GM12874 (cell line): Measurements from ENCODE around the gene KIF7.

ENCODE experiments used
- TF ChIP-seq, protein P1 (sequence below): IDR thresholded peaks from 2 replicates; pipeline ENCODE4 v1.5.1; 2011; ENCODE audit warnings: low read depth, mild to moderate bottlenecking, control low read depth, low read length, moderate library complexity; ENCODE audit not compliant: insufficient read depth

KIF7 gene

DNA sequence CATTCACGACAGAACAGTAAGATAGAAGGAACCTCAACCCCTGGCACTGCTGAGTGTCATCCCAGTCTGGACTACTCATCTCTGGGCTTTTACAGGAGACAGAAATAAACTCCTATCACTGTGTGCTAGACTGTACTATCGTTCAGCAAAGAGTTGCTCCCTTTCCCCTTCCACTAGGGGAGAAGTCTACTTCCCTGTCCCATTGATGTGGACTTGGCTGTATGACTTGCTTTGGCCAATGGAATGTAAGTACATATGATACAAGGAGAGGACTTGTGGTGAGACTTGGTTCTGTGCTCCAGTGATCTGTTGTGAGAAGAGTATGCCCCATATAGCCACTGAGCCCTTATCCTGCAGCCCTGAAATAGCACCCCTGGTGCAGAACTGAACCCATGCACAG lies 5.3 kb upstream of the KIF7 start:
- TF ChIP-seq, protein P1, sequence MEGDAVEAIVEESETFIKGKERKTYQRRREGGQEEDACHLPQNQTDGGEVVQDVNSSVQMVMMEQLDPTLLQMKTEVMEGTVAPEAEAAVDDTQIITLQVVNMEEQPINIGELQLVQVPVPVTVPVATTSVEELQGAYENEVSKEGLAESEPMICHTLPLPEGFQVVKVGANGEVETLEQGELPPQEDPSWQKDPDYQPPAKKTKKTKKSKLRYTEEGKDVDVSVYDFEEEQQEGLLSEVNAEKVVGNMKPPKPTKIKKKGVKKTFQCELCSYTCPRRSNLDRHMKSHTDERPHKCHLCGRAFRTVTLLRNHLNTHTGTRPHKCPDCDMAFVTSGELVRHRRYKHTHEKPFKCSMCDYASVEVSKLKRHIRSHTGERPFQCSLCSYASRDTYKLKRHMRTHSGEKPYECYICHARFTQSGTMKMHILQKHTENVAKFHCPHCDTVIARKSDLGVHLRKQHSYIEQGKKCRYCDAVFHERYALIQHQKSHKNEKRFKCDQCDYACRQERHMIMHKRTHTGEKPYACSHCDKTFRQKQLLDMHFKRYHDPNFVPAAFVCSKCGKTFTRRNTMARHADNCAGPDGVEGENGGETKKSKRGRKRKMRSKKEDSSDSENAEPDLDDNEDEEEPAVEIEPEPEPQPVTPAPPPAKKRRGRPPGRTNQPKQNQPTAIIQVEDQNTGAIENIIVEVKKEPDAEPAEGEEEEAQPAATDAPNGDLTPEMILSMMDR: no peak

DNA sequence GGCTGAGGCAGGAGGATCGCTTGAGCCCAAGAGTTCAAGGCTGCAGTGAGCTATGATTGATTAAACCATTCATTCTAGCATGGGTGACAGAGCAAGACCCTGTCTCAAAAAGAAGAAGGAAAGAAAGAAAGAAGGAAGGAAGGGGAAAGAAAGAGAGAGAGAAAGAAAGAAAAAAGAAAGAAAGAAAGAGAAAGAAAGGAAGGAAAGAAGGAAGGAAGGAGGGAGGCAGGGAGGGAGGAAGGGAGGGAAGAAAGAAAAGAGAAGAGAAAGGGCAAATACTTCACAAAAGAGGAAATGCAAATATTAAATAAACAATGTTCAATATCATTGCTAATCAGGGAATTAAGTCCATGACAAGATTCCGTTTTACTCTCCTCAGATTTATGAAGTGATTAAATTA lies 4.0 kb upstream of the KIF7 start:
- TF ChIP-seq, protein P1: no peak

DNA sequence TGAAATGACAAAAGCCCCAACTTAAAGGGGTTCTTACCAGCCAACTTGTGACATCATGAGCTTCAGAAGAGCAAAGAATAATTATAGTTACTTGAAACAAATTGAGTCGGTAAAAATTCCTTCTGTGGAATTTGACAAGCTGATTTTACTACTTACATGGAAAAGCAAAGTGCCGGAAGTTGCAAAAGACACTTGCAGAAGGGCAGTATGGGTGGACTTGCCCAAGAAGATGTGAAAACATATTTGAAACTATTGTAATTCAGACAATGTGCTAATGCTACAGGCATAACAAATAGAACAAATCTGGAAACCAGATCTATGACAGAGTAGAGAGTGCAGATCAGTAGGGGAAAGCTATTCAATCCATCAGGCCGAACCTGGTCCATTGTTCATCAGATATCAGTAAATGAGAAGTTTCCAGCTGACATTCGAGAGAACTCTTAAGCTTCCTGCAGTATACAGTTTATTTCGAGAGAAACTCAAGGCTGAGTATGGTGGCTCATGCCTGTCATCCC lies 2.5 kb upstream of the KIF7 start:
- TF ChIP-seq, protein P1: no peak

DNA sequence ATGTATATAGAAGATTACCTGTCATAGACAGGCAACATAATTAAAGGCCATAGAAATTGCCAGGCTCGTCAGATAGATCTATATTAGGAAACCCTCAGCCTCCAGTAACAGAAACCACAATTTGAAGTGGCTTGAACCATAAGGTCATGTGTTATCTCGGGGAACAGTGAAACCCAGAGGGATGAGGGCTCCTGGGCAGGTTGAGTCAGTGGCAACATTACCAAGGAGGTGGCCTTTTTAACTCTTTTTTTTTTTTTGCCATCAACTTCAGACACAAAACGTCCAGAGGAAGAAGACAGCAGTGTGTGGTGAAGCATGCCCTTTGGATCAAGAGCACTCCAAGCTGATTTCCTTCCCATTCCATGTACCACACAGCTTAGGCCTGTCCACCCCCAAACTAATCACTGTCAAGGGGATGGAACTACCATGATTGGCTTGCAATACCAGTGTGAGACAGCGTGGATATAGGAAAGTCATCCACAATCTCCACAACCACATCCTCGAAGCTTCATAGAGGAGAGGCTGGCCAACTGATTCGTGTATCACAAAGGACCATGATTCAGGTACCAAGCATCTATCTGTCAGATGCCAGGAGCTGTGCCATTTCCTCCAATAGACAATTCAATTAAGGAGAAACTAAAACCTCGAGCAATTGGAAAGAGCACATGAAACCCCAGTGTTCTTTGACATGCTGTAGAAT lies 999 bp upstream of the KIF7 start:
- TF ChIP-seq, protein P1: no peak

DNA sequence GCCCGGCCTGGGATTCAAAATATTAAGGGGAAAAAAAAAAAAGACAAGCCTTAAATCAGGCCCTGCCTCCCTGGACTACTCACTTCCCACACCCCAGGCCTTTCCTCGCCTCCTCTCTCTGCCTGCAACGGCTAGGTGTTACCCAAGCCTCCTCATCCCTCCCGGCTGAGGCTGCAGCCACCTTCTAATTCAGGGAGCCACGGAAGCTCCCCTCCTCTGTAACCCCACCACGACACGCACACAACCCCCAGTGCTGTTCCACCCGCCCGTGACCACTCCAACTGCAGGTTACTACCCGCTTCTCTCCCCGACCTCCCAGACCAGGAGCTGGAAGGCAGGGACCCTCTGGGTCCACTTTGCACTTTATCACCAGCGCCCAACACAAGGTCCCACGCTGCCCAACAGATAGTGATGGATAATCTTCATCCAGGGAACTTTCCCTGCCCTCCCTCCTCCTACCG lies 936 bp downstream of the KIF7 start:
- TF ChIP-seq, protein P1: no peak

DNA sequence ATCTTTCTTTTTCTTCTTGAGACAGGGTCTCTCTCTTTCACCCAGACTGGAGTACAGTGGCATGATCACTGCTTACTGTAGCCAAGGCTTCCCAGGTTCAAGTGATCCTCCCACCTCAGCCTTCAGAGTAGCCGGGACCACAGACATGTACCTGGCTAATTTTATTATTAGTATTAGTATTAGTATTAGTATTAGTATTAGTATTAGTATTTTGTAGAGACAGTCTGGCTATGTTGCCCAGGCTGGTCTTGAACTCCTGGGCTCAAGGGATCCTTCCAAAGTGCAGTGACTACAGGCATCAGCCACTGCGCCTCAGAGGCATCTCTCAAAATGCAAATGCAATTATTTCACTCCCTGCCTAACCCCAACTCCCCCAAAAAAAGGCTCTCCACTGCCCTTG lies 1.7 kb downstream of the KIF7 start:
- TF ChIP-seq, protein P1: no peak

DNA sequence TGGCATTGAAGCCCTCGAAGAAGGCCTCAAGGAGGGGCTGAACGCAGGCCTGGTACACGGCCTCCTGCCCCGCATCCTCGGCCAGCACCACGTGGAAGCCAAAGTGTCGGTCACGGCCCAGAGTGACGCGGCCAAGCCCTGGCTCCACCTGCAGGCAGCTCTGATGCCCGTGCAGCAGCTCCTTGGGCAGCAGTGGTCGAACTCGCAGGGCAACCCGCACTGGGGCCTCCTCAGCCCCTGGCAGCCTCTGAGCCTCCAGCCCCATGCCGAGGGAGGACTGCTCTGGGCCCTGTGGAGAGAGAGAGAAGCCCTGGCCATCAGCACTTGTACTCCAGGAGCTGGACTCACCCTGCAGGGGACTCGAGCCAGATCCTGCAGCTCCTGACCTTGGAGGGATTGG lies 2.6 kb downstream of the KIF7 start:
- TF ChIP-seq, protein P1: no peak
